Measurements from ENCODE around the gene ZDHHC4.
"Not testable (repeated sequence)": the region's sequence is repeated elsewhere in the genome, so short reads cannot be mapped to it uniquely, and the experiment has no call there.

The ZDHHC4 gene

DNA sequence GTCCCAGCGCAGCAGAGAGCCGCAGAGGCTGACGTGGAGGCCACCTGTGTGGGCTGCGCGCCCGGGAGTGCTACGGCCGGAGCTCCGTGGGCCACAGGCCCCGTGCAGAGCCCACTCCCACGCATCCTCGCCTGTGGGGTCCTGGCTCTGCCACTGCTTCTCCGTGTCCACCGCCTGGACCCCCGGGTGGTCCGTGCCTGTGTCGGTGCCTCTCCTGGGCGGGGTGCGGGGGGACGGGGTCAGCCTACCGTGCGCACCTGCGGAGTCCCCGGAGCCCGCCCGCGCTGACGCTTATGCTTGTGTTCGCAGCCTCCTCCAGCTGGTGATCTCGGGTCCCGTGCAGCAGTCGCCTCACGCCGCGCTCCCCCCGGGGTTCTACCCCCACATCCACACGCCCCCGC lies 30.4 kb downstream of the ZDHHC4 start:
- DNase-seq (ENCODE audit: low spot score): peak; percentile 9

GRCh38 chr7:6608081-6608480 lies 30.8 kb downstream of the ZDHHC4 start:
- DNase-seq (ENCODE audit: low spot score): peak; percentile 4

DNA sequence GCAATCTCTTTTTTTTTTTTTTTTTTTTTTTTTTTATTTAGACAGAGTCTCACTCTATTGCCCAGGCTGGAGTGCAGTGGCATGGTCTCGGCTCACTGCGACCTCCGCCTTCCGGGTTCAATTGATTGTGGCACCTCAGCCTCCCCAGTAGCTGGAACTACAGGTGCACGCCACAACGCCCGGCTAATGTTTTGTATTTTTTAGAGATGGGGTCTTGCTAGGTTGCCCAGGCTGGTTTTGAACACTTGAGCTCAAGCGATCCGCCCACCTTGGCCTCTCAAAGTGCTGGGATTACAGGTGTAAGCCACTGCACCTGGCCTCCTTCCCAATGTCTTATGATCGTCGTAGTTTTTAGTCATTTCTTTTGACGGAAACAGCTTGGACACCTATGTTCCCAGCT lies 31.5 kb downstream of the ZDHHC4 start:
- no peak for DNase-seq (ENCODE audit: low spot score)

DNA sequence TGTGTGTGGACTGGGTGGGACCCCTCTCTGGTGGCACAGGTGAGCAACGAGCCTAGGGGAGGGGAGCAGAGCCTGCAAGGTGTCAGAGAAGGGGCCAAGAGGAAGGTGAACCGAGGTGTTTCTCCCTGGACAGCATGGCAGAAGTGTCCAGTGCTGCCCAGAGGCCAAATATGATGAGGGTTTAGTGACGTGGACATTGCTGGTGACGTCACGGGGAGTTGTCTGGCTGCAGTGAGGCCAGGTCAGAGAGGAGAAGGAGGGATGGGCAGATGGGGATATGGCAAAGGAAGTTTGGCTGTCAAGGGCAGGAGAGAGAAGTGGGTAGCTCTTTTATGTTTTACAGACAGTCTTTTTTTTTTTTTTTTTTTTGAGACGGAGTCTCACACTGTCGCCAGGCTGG lies 35.6 kb downstream of the ZDHHC4 start:
- DNase-seq (ENCODE audit: low spot score): no peak

GRCh38 chr7:6613706-6614105 lies 36.5 kb downstream of the ZDHHC4 start:
- DNase-seq (ENCODE audit: low spot score): no peak

GRCh38 chr7:6614953-6615722 lies 37.9 kb downstream of the ZDHHC4 start, which contains the start of gene ZNF853:
Gene ZNF853, plus strand, starts transcription at chr7:6615610. Its CDS starts 565 bp downstream, at chr7:6616175.
- no peak for DNase-seq (ENCODE audit: low spot score)

DNA sequence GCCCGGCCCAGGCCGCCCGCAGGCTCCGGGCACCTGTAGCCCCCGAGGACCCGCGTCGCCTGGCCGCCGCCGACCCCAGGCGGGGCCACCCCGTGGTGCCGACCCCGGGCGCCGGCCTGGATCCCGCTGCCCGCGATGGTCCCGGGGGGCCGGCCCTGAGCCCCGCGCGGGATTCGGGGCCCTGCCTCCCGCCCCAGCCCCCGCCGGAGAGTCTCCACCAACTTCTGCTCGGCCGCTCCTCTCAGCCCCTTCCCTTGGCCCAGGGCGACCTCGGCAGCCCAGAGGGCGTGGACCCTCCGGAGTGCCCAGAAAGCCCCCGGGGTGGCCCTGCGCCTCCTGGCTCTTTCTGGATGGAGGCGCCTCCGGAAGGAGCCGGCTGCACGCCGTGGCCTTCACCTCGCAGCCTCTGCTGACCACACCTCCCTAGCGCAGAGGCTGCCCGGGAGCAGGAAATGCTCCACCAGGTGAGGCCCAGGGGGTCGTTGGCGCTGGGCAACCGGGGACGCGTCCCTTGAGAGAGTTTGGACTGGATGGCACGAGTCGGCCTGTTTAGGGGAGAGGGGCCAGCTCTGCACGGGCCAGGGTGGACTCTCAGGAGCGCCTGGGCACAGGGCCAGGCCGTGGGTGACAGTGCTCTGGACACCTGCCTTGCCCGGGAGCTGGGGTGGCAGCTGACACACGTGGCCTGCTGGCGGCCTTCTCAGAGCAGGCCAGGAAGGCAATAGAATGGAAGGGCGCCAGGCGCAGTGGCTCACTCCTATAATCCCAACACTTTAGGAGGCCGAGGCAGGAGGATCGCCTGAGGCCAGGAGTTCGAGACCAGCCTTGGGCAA lies 38.7 kb downstream of the ZDHHC4 start:
- no peak for DNase-seq (ENCODE audit: low spot score)

- DNase-seq (ENCODE audit: low spot score): no peak
These were observed 39.8 kb downstream of the ZDHHC4 start for GRCh38 chr7:6616854-6617643.

- peak; percentile 66 for DNase-seq (ENCODE audit: low spot score)
These were observed 41.4 kb downstream of the ZDHHC4 start for GRCh38 chr7:6618621-6619020.

GRCh38 chr7:6619961-6620360 lies 42.7 kb downstream of the ZDHHC4 start:
- DNase-seq (ENCODE audit: low spot score): no peak

GRCh38 chr7:6621195-6622133 lies 44.2 kb downstream of the ZDHHC4 start:
- DNase-seq (ENCODE audit: low spot score): no peak

DNA sequence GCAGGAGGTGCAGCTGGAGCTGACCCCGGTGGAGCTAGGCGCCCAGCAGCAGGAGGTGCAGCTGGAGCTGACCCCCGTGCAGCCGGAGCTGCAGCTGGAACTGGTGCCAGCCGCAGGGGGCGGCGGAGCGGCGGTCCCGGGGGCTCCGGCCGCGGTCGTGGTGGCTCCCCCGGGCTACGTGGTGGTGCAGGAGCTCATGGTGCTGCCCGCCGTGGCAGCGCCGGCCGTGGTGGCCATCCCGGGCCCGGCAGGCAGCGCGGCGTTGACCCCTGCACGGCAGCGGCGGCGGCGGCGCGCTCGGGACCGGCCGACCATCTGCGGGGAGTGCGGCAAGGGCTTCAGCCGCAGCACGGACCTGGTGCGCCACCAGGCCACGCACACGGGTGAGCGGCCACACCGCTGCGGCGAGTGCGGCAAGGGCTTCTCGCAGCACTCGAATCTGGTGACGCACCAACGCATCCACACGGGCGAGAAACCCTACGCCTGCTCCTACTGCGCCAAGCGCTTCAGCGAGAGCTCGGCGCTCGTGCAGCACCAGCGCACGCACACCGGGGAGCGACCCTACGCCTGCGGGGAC lies 45.0 kb downstream of the ZDHHC4 start:
- DNase-seq (ENCODE audit: low spot score): no peak

- no peak for DNase-seq (ENCODE audit: low spot score)
These were observed 46.5 kb downstream of the ZDHHC4 start for GRCh38 chr7:6623589-6624245.

DNA sequence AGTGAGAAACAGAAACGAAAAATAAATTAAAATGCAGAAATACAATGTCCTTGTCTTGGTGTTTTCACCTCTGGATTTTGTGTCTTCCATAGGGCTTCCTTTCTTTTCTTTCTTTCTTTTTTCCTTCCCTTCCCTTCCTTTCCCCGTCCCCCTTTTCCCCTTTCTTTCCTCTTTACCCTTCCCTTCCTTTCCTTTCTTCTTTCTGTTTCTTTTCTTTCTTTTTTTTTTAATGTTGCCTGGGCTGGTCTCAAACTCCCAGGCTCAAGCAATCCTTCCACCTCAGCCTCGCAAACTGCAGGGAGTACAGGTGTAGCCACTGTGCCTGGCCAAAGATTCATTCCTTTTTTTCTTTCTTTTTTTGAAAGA lies 47.0 kb downstream of the ZDHHC4 start:
- no peak for DNase-seq (ENCODE audit: low spot score)

DNA sequence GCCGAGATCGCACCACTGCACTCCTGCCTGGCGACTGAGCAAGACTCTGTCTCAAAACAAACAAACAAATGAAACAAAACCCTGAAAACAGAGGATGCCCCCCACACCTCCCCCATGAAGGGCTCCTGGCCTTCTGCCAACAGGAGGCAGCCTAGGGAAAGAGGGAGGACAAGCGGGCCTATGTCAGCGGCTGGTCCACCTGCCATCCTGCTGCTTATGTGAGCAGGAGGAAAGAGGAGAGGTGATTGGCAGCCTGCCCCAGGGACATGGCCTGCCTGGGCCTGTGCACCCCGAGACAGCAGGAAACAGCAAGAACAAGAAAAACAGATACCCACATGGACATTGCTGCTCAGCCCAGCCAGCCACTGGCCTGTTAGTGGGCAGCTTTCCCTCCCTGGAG lies 50.8 kb downstream of the ZDHHC4 start:
- no peak for DNase-seq (ENCODE audit: low spot score)

GRCh38 chr7:6630007-6630849 lies 53.0 kb downstream of the ZDHHC4 start:
- DNase-seq (ENCODE audit: low spot score): no peak

DNA sequence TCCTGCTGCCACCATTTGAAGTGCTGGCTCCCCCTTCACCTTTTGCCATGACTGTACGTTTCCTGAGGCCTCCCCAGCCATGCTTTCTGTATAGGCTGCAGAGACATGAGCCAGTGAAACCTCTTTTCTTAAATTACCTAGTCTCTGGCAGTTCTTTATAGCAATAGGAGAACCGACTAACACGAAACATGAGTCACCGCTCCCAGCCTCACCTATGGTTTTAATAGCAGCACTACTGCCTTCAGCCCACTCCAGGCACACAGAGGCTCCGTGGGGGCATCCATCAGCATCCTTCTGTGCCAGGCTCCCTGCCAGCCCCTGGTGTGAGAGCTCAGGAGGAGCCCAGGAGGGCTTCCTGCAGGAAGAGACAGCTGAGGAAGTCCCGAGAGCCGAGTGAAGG lies 54.4 kb downstream of the ZDHHC4 start:
- no peak for DNase-seq (ENCODE audit: low spot score)

DNA sequence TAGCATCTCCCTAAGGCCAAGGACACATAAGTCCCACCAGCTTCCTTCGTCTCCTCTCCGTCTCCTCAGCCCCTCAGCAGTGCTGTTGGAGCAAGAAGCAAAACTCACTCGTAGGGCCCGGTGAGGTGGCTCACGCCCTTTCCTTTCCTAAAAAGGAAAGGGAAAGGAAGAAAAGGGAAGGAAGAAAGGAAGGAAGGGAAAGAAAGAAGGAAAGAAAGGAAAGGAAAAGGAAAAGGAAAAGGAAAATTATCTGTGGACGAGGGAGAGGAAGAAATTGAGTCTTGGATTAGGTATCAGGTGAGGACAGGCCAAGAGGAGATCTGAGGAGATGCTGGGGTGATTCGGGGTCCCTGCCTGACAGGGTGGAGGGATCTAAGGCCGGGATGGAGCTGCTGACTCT lies 56.8 kb downstream of the ZDHHC4 start:
- no peak for DNase-seq (ENCODE audit: low spot score)

DNA sequence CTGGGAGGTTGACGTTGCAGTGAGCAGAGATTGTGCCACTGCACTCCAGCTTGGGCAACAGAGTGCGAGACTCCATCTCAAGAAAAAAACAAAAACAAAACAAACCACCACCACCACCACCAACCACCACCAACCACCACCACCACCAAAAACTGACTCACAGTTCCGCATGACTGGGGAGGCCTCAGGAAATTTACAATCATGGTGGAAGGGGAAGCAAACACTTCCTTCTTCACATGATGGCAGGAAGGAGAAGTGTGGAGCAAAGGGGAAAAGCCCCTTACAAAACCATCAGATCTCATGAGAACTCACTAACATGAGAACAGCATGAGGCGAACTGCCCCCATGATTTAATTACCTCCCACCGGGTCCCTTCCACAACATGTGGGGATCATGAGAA lies 57.7 kb downstream of the ZDHHC4 start:
- DNase-seq (ENCODE audit: low spot score): not testable (repeated sequence)

All from AG08396 (cell line).